Neural cell (in vitro differentiated cells): ENCODE data around the gene ENKUR. TPM values are rescaled to one million over a fixed set of nuclear protein-coding genes. Genes with fewer than 3 reads are reported as not detected.

Experiments used
- H2AFZ ChIP-seq: fragments of 200-600, 300-800 bp; sonication (generic), shearing (Covaris generic); 2 replicates; pipeline ENCODE4 v1.6.0; 2014; ENCODE audit warnings: low read depth, mild to moderate bottlenecking, antibody characterized with exemption, low read length, moderate library complexity
- H3F3A ChIP-seq: fragments of 200-600 bp; shearing (Covaris generic); 2 replicates; pipeline ENCODE4 v1.6.1; 2016; ENCODE audit warnings: mild to moderate bottlenecking, moderate library complexity, mixed read lengths, antibody characterized with exemption, low read length; ENCODE audit not compliant: insufficient read depth, poor library complexity, severe bottlenecking
- H3K27ac ChIP-seq: fragments of 200-600, 300-800 bp; sonication (generic), shearing (Covaris generic); 2 replicates; pipeline ENCODE4 v1.5.1; 2014; ENCODE audit warnings: mild to moderate bottlenecking, low read length, moderate library complexity
- H3K27me3 ChIP-seq: fragments of 300-800, 200-600 bp; sonication (generic), shearing (Covaris generic); 2 replicates; pipeline ENCODE4 v1.6.0; 2014; ENCODE audit warnings: mild to moderate bottlenecking, low read depth, low read length, moderate library complexity; ENCODE audit not compliant: insufficient read depth
- H3K36me3 ChIP-seq: fragments of 300-800, 200-600 bp; sonication (generic), shearing (Covaris generic); 2 replicates; pipeline ENCODE4 v1.5.1; 2014; ENCODE audit warnings: mild to moderate bottlenecking, antibody characterized with exemption, low read length, moderate library complexity; ENCODE audit not compliant: insufficient read depth
- H3K4me2 ChIP-seq: fragments of 300-800, 200-600 bp; sonication (generic), shearing (Covaris generic); 2 replicates; pipeline ENCODE4 v1.6.0; 2014; ENCODE audit warnings: mild to moderate bottlenecking, low read length
- H3K4me3 ChIP-seq: fragments of 300-800, 200-600 bp; sonication (generic), shearing (Covaris generic); 2 replicates; pipeline ENCODE4 v1.5.1; 2014; ENCODE audit warnings: mild to moderate bottlenecking, low read length, moderate library complexity
- H3K79me2 ChIP-seq: fragments of 200-600 bp; shearing (Covaris generic); replicated peaks from 2 replicates; pipeline ENCODE4 v1.6.0; 2014; ENCODE audit warnings: mild to moderate bottlenecking, low read length, moderate library complexity; ENCODE audit not compliant: insufficient read depth
- H3K9ac ChIP-seq: fragments of 300-800, 200-600 bp; sonication (generic), shearing (Covaris generic); 2 replicates; pipeline ENCODE4 v1.6.1; 2016; ENCODE audit warnings: mild to moderate bottlenecking, low read length, mixed read lengths
- H3K9me2 ChIP-seq: fragments of 200-600 bp; shearing (Covaris generic); 2 replicates; pipeline ENCODE4 v1.6.1; 2016; ENCODE audit warnings: mild to moderate bottlenecking, low read length, mixed read lengths; ENCODE audit not compliant: insufficient read depth
- H3K9me3 ChIP-seq: fragments of 200-600, 300-800 bp; sonication (generic), shearing (Covaris generic); 2 replicates; pipeline ENCODE4 v1.6.1; 2016; ENCODE audit warnings: mild to moderate bottlenecking, mixed run types, low read length, moderate library complexity, mixed read lengths
- H4K20me1 ChIP-seq: fragments of 200-600 bp; shearing (Covaris generic); 2 replicates; pipeline ENCODE4 v1.6.1; 2016; ENCODE audit warnings: mild to moderate bottlenecking, mixed run types; ENCODE audit not compliant: insufficient read depth
- CTCF ChIP-seq: fragments of 450-650 bp; IDR thresholded peaks from 2 replicates; pipeline ENCODE4 v1.5.1; 2014; ENCODE audit warnings: antibody characterized with exemption, mild to moderate bottlenecking, moderate library complexity; ENCODE audit not compliant: poor library complexity, severe bottlenecking
- EP300 ChIP-seq: fragments of 450-650 bp; conservative IDR thresholded peaks from 2 replicates; pipeline ENCODE4 v1.6.1; 2014; ENCODE audit warnings: antibody characterized with exemption, mild to moderate bottlenecking, moderate library complexity; ENCODE audit not compliant: poor library complexity, severe bottlenecking
- EZH2 ChIP-seq: fragments of 200-600, 300-800 bp; shearing (Covaris generic), sonication (generic); IDR thresholded peaks from 2 replicates; pipeline ENCODE4 v1.6.1; 2014; ENCODE audit warnings: antibody characterized with exemption, low read length, borderline replicate concordance, mild to moderate bottlenecking; ENCODE audit not compliant: insufficient read depth, poor library complexity, severe bottlenecking
- MXI1 ChIP-seq: fragments of 450-650 bp; conservative IDR thresholded peaks from 2 replicates; pipeline ENCODE4 v1.6.1; 2014; ENCODE audit warnings: antibody characterized with exemption, mild to moderate bottlenecking; ENCODE audit not compliant: poor library complexity, severe bottlenecking
- POLR2AphosphoS5 ChIP-seq: IDR thresholded peaks from 2 replicates; pipeline ENCODE4 v1.6.1; 2012
- RAD21 ChIP-seq: fragments of 450-650 bp; conservative IDR thresholded peaks from 2 replicates; pipeline ENCODE4 v1.6.1; 2014; ENCODE audit warnings: antibody characterized with exemption, mild to moderate bottlenecking, moderate library complexity
- REST ChIP-seq: IDR thresholded peaks from 2 replicates; pipeline ENCODE4 v1.6.1; 2012; ENCODE audit warnings: borderline replicate concordance
- SMC3 ChIP-seq: fragments of 450-650 bp; conservative IDR thresholded peaks from 2 replicates; pipeline ENCODE4 v1.6.1; 2014; ENCODE audit warnings: antibody characterized with exemption, mild to moderate bottlenecking, moderate library complexity; ENCODE audit not compliant: poor library complexity
- TAF1 ChIP-seq: IDR thresholded peaks from 2 replicates; pipeline ENCODE4 v1.6.1; 2012; ENCODE audit warnings: low read depth
- polyA plus RNA-seq: library from polyadenylated mRNA; depleted of rRNA; stranded (reverse); fragments of >200 nt; gene quantifications from 2 replicates; pipeline ENCODE4 v1.2.3, GENCODE V29; 2014

ENKUR gene
- polyA plus RNA-seq, 1 donor from 2014 or later, result 2.6 TPM

DNA sequence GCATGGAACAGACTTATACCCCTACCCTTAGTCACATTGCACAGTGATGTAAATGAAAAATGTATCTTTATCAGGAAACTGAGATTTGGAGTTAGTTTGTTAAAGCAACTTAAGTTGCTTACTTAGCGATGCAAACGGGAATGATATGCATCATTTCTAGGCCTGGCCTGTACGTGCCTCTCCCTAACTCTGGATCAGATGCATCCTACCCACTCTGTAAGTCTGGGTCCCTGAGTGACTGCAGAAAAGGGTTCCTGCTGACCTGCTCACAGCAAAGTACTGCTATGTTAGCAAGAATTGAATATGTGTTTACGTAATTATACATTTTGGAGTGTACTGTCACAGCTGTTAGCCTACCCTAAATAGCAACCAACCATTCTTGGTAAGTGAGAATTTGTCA lies 32.8 kb downstream of the ENKUR start:
- no peaks in the 10 kb centered on the region for H3K36me3 ChIP-seq
- no peak overlapping the region for H3K4me3 ChIP-seq
- H3K27me3 ChIP-seq, result no peaks in the 10 kb centered on the region
- TF ChIP-seq REST (no peak), TAF1 (no peak), RAD21 (no peak), SMC3 (no peak), POLR2AphosphoS5 (no peak), CTCF (no peak), EP300 (no peak), EZH2 (no peak), MXI1 (no peak)
- no peaks in the 10 kb centered on the region for H4K20me1 ChIP-seq
- H3F3A ChIP-seq, result no peaks in the 10 kb centered on the region
- no peaks in the 10 kb centered on the region for H3K79me2 ChIP-seq
- H3K9ac ChIP-seq, result no peak overlapping the region
- H2AFZ ChIP-seq, result no peak overlapping the region
- H3K9me2 ChIP-seq, result no peaks in the 10 kb centered on the region
- no peak overlapping the region for H3K27ac ChIP-seq
- no peak overlapping the region for H3K4me2 ChIP-seq
- no peaks in the 10 kb centered on the region for H3K9me3 ChIP-seq

DNA sequence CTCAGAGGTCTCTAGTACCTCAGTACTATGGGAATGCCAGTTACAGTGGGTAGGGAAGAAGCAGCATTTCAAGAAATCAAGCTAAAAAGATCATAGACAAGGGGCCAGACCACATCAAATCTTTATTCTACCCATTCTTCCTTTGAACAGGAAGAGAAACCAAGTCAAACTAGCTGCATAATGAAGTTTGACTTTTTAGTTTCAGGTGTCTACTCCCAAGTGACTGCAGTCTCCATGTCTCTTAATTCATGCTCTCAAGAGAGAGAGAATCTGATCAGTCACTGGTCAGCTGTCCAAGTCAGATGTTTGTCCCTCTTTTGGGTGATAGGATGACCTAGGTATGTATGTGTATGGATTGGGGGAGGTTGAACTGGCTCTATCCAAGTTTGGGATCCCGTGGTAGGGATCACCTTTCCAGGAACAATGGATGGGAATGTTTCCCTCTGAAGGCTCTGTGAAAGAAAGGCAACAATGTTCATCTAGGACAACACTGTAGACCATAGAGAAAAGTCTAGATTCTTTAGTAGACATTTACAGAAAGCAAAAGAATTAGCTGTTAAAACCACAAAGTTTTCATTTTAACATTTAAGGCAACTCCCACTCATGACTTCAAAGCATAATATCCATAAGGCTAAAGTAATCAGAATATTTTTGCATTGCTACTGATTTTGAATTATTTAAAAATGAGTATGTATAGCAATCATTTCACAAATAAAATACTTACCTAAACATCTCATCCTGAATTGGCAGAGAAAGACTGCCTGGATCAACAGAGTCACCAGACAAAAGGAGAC lies 33.4 kb downstream of the ENKUR start:
- no peak overlapping the region for H2AFZ ChIP-seq
- H3K4me2 ChIP-seq, result no peak overlapping the region
- H3K9me2 ChIP-seq, result no peaks in the 10 kb centered on the region
- no peak overlapping the region for H3K27ac ChIP-seq
- H3K9me3 ChIP-seq, result no peaks in the 10 kb centered on the region
- H3K4me3 ChIP-seq, result no peak overlapping the region
- TF ChIP-seq EP300 (no peak), EZH2 (no peak), MXI1 (no peak), POLR2AphosphoS5 (no peak), TAF1 (no peak), SMC3 (no peak), CTCF (no peak), REST (no peak), RAD21 (no peak)
- no peak overlapping the region for H3K9ac ChIP-seq
- H3F3A ChIP-seq, result no peaks in the 10 kb centered on the region
- no peaks in the 10 kb centered on the region for H3K36me3 ChIP-seq
- H4K20me1 ChIP-seq, result no peaks in the 10 kb centered on the region
- H3K79me2 ChIP-seq, result no peaks in the 10 kb centered on the region
- H3K27me3 ChIP-seq, result no peaks in the 10 kb centered on the region
